Measurements from ENCODE around the gene SAMMSON.

Gene SAMMSON

DNA sequence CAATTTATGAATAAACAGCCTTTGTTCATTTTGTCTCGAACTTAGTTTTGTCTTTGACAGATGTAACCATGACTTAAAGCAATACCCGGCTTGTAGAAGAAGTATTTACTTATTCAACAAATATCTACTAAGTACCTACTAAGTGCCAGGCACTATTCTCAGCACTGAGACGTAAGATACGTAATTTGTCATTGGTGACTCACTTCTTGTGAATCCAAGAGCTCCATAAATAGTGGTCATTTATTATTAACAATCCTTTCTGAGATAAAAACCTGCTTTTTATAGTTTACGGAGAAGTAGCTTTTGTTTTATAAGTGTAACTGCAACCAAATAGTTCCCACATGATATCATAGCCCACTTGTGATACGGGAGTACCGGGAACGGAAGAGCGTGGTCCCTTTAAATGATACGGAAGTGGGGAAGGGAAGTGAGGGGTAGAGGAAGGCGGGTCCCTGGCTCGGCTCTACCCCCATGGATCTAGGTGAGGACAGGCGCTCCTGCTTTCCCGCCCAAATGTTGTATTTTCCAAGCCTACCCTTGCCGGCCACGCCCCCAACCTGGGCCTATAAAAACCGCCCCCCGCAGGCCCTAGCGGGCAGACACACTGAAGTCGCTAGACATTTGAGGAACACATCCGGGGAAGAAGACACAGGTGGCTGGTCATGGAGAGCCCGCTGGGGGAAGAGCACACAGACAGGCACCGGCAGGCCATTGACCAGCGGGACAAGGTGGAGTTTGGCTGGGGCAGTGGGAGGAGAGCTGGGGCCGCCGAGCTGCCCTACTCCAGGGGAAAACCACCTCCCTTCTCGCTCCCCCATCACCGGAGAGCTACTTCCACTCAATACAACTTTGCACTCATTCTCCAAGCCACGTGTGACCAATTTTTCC, at the start of gene SAMMSON:
SAMMSON (plus strand) TSS at position 594 of the 888 bp plus-strand sequence.
- DNase-seq: no peak

DNA sequence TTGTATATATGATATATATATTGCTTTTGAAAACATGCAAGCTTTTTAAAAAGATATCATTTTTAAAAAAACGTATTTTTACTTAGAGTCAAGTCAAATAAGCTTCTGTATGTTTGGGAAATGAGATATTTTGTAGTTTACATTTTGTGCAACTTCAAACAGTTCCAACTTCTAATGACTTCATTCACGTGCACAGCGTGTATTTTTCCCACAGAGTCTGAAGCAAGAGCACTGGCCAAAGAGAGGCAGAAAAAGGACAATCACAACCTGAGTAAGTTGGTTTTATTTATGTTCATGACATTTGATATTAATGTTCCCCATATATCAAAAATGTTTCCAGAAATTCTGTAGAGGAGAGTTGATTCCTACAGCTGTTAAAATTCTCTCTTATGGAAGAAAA, 47.9 kb upstream of the SAMMSON start:
- DNase-seq: no peak

DNA sequence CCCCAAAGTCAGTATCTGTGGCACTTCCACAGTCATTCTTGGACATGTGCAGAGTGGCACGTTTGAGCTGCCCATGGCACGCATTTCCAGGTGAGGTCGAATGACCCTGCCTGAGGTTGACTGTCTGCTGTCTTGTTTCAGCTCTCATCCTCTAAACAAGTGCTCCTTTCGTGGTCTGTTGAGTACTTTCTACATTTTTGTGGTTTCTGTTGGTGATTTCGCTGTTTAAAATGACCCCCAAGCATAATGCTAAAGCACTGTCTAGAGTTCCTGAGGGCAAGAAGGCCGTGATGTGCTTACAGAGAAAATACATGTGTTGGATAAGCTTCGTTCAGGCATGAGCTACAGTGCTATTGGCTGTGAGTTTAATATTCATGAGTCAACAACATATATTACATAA, 40.0 kb upstream of the SAMMSON start:
- DNase-seq: no peak

- DNase-seq: no peak
These were observed 37.7 kb upstream of the SAMMSON start for GRCh38 chr3:69961706-69962439.

GRCh38 chr3:69963643-69964042, 35.9 kb upstream of the SAMMSON start:
- DNase-seq: no peak

- DNase-seq: no peak
These were observed 32.4 kb upstream of the SAMMSON start for GRCh38 chr3:69967156-69967555.

DNA sequence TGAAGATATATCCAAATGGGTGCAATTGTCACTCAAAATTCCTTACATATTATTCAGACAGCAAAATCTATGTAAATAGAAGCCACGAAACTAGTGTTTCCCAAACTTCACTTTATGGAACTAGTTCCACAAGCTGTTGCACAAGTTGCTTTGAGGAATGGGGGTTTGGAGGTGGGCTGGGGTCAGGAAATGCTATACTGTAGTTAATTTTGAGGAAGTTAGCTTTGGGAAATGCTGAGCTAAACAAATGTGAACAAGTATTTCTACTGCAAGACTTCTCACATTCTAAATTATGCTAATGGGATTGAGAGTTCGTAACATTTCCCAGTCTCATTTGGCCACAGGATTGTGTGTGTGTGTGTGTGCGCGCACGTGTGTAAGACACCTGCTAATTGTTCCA, 28.7 kb upstream of the SAMMSON start:
- DNase-seq: no peak

- DNase-seq: no peak
These were observed 26.9 kb upstream of the SAMMSON start for GRCh38 chr3:69972672-69973071.

DNA sequence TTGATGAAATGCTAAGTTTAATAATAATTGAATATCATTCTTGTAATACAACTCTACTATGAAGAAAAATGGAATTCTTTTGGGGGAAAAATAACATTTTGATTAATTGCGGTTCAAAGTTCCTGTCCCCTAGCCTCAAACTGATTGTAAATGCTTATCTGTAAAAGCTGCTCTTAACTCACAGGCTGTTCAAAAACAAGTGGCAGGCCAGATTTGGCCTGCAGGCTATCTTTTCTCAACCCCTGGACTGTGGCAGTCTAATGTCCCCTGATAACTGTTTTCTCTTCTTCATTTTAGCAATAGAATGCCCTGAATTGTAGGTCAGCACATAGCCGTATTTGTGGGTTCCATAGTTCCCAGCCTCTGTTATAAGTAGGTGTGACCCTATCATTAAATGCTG, 23.5 kb upstream of the SAMMSON start:
- no peak for DNase-seq

GRCh38 chr3:69983546-69984265, 15.8 kb upstream of the SAMMSON start:
- no peak for DNase-seq

DNA sequence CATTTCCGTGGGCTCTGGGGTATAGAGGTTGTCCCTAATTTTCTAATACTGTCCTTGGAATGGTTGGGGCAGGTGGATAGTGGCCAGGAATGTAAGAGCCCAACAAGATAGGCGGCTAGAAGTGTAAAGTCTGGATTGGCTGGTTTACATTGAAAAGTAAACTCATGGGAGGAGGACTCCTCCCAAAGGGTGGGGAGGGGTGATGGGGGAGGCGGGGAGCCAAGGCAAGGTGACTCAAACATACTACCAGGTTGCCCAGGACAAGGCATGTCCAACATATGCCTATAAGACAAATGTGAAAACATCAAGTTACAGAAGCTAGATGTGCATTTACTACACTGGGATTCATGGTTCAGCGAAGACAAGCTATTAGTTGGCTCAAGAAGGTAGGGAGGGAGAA, 14.3 kb upstream of the SAMMSON start:
- no peak for DNase-seq

DNA sequence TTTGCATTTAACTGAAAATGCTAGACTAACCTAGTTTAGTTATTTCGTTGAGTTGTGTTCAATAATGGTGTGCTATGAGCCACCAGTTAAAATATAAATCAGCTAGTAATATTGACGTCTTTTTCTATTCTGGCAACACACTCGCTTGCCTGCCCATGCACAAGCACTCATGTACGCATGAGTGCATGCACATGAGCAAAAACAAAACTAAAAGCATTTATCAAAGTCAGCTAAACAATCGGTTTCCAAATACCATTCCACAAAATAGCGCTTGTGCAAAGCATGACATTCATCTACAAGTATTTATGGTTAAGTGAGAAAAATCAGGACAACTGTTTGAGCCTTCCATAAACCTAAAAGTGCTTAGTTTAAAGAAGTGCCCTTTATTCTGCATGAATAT, 13.1 kb upstream of the SAMMSON start:
- DNase-seq: no peak

DNA sequence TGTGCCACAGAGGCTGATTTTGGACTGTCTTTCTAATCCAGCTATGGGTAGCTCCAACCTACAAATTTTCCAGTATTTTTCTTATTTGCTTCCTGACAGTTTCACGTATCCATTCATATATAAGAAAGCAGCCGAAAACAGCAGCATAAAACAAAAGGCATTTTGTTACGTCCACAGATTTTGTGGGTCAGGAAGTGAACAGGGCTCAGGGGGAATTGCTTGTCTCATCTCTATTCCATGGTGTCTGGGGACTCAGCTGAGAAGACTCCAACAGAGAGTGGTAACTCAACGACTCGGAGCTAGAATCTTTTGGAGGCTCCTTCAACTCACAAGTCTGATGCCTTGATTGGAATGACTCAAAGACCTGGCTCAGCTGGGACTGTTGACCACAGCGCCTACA, 11.7 kb upstream of the SAMMSON start:
- no peak for DNase-seq

DNA sequence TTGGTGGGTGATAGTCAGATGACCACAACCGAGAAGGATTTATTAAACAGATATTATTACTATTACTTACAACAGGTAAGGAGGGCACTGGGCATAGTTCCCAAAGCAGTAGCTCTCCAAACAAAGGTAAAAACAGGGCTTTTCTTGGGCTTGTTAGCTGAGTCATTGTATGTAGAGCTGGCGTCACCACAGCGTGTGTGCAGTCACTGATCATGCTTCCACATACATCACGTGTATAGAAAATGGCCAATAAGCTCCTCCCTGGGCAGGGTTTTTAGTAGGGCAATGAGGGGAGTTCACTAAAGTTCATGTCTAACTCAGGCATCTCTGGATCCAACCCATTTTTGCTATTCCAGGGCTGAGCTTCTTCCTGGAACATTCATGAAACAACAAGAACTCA, 5.8 kb upstream of the SAMMSON start:
- no peak for DNase-seq

DNA sequence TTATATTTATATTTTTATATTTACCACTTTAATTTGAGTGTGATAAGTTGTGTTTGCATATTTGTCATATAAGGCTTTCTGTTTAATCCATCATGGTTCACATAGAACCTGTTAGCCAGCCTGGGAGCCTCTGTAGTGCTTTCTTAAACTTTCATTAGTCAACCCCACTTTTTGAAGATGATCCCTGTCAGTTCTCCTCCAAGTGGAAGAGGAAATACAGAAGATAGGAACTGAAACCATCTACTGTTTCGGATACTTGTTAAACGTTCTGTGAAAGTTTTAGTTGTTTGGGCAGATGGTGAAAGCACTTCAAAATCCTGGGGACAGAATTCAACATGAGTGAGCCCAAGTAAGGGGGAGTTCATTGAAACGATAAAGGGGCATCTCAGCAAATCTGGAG, 4.6 kb upstream of the SAMMSON start:
- DNase-seq: no peak

DNA sequence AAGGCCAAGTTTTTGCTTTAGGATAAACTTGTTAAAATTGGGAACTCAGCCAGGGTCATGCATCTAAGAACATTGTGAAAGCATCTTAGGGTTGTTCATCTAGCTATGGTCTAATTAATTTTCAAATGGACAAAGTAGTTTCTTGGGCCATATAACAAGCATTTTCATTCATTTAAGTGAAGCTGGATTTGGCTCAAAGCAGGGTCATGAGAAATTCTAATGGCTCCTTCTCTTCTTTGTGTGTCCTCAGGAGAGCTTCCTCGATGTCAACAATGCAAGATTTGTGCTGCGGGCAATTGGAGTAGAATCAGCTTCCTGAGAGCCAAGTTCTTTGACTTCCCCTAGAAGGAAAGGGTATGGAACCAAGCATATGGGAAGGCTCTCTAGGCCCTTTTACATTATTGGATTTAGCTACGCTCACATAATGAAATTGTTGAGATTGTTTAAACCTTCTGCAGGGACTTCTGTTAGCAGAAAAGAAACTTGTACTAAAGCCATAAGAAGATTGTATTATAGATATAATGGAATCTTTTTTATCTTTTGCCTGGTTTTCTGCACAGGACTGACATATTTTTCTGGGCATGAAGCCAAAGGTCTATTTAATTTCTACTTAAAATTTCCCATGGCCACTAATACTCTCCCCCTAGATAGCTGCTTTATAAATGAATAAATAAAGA, 1.8 kb upstream of the SAMMSON start:
- DNase-seq: no peak

- DNase-seq: no peak
These were observed 784 bp upstream of the SAMMSON start for GRCh38 chr3:69998759-69999139.

GRCh38 chr3:70000028-70000410, 486 bp downstream of the SAMMSON start:
- DNase-seq: no peak

GRCh38 chr3:70000563-70001081, 1.1 kb downstream of the SAMMSON start:
- no peak for DNase-seq

GRCh38 chr3:70003119-70003518, 3.6 kb downstream of the SAMMSON start:
- no peak for DNase-seq

GRCh38 chr3:70006089-70006488, 6.6 kb downstream of the SAMMSON start:
- no peak for DNase-seq

GRCh38 chr3:70010346-70010745, 10.8 kb downstream of the SAMMSON start:
- DNase-seq: no peak

DNA sequence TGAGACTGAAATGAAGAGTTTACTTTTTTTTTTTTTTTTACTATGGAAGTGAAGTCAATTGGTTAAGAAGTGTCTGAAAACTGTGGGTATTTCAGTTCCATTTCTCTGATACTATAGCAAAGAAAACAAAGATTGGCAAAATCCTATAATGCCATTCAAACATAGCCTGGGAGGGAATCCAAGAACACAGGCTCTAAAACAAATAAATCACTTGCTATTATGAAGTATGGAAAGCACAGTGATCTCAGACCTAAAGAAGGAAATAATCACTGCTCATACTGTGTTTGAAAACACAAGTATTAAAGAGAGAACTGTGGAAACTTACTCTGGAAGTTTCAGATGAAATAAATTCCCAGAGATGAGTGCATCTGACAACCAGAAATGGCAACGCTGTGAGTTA, 12.0 kb downstream of the SAMMSON start:
- no peak for DNase-seq

All from GF-D8 (cell line).